Tibial artery (tissue), 4 donors: ENCODE measurements around the gene RUNX2.

Experiments used
- DNase-seq, 2 donors: peaks; one replicate each; pipeline ENCODE4 v3.0.0-alpha.2; 2019
- H3K27ac ChIP-seq, 2 donors: fragments of 200-600 bp; sonication (generic) in 1 of 2; 1 replicate in 1 of 2; 2 replicates in 1 of 2; pipeline ENCODE4 v1.5.1; 2018 to 2019; ENCODE audit warnings: mild to moderate bottlenecking in 1 of 2
- H3K27me3 ChIP-seq, 2 donors: fragments of 200-600 bp; sonication (generic) in 1 of 2; one replicate each; pipeline versions ENCODE4 v1.5.1 to v1.6.0; 2016 to 2019
- H3K36me3 ChIP-seq, 3 donors: fragments of 200-600 bp; sonication (generic) in 2 of 3; one replicate each; pipeline ENCODE4 v1.5.1; 2016 to 2019; ENCODE audit warnings: mild to moderate bottlenecking in 2 of 3
- H3K4me1 ChIP-seq, 4 donors: fragments of 200-600 bp; sonication (generic) in 2 of 4; 1 replicate in 3 of 4; 2 replicates in 1 of 4; pipeline ENCODE4 v1.5.1; 2016 to 2019
- H3K4me3 ChIP-seq, 2 donors: fragments of 200-600 bp; sonication (generic) in 1 of 2; 1 replicate in 1 of 2; 2 replicates in 1 of 2; pipeline ENCODE4 v1.5.1; 2018 to 2019; ENCODE audit warnings: mild to moderate bottlenecking in 2 of 2
- H3K9me3 ChIP-seq, 3 donors: fragments of 200-600 bp; sonication (generic) in 1 of 3; one replicate each; pipeline ENCODE4 v1.5.1; 2016 to 2019
- CTCF ChIP-seq, 2 experiments: fragments of 200-600 bp in 1 of 2; fragments of 450-650 bp in 1 of 2; IDR thresholded peaks; one replicate each; pipeline ENCODE4 v1.5.1; 2017 to 2019; ENCODE audit warnings: antibody characterized with exemption in 2 of 2, mild to moderate bottlenecking in 1 of 2, moderate library complexity in 1 of 2
- intact Hi-C: fragments of 100-400 bp; cut with DNase I; formaldehyde crosslinking; loops from one replicate; pipeline ENCODE4 v1.15.0; 2023; ENCODE audit warnings: low total_unique reads

The RUNX2 gene

GRCh38 chr6:45494416-45495135 is 166.4 kb downstream of the RUNX2 start:
- no peak for TF ChIP-seq CTCF (IDR thresholded peaks at IDR 0.05)
- Histone ChIP-seq H3K4me1 (no peaks in the 10 kb centered on the region), H3K27me3 (no peaks in the 10 kb centered on the region), H3K27ac (no peak overlapping the region), H3K4me3 (no peak overlapping the region), H3K36me3 (no peaks in the 10 kb centered on the region), H3K9me3 (no peaks in the 10 kb centered on the region)
- intact Hi-C loops: no loop called here
- DNase-seq: no peak

GRCh38 chr6:45495429-45496084 is 167.4 kb downstream of the RUNX2 start:
- Histone ChIP-seq H3K27ac (no peak overlapping the region), H3K27me3 (no peaks in the 10 kb centered on the region), H3K36me3 (no peaks in the 10 kb centered on the region), H3K4me1 (no peaks in the 10 kb centered on the region), H3K9me3 (no peaks in the 10 kb centered on the region), H3K4me3 (no peak overlapping the region)
- no peak for DNase-seq
- no peak for TF ChIP-seq CTCF (IDR thresholded peaks at IDR 0.05)
- intact Hi-C loops: no loop called here

- Histone ChIP-seq H3K36me3 (no peaks in the 10 kb centered on the region), H3K4me1 (no peaks in the 10 kb centered on the region), H3K9me3 (no peaks in the 10 kb centered on the region), H3K4me3 (no peak overlapping the region), H3K27ac (no peak overlapping the region), H3K27me3 (no peaks in the 10 kb centered on the region)
- DNase-seq: no peak
- intact Hi-C loops: no loop called here
- TF ChIP-seq CTCF (IDR thresholded peaks at IDR 0.05): no peak
Observed at GRCh38 chr6:45496085-45496433, 167.9 kb downstream of the RUNX2 start.

GRCh38 chr6:45498591-45498990 is 170.5 kb downstream of the RUNX2 start:
- intact Hi-C loops: no loop called here
- DNase-seq: no peak
- Histone ChIP-seq H3K4me1 (no peaks in the 10 kb centered on the region), H3K36me3 (no peaks in the 10 kb centered on the region), H3K27ac (no peak overlapping the region), H3K27me3 (no peaks in the 10 kb centered on the region), H3K9me3 (no peaks in the 10 kb centered on the region), H3K4me3 (no peak overlapping the region)
- no peak for TF ChIP-seq CTCF (IDR thresholded peaks at IDR 0.05)

- DNase-seq: no peak
- Histone ChIP-seq H3K27ac (no peak overlapping the region), H3K27me3 (no peaks in the 10 kb centered on the region), H3K36me3 (no peaks in the 10 kb centered on the region), H3K4me3 (no peak overlapping the region), H3K4me1 (no peaks in the 10 kb centered on the region), H3K9me3 (no peaks in the 10 kb centered on the region)
- intact Hi-C loops: no loop called here
- no peak for TF ChIP-seq CTCF (IDR thresholded peaks at IDR 0.05)
Observed at GRCh38 chr6:45500924-45501816, 173.0 kb downstream of the RUNX2 start.
